Osteocyte (in vitro differentiated cells): ENCODE measurements around the gene PCGF3. TPM values are rescaled to one million over a fixed set of nuclear protein-coding genes. Genes with fewer than 3 reads are reported as not detected.

ENCODE experiments used
- DNase-seq: peaks from one replicate; pipeline ENCODE4 v3.0.0; 2021; ENCODE audit warnings: mixed read lengths; ENCODE audit not compliant: unreplicated experiment; ENCODE audit errors: extremely low spot score
- H3K27ac Mint-ChIP-seq: one replicate; pipeline ENCODE4 v1.8.0; 2021; ENCODE audit warnings: mild to moderate bottlenecking, mixed read lengths; ENCODE audit not compliant: unreplicated experiment
- H3K27me3 Mint-ChIP-seq: one replicate; pipeline ENCODE4 v1.8.0; 2021; ENCODE audit warnings: mixed read lengths; ENCODE audit not compliant: unreplicated experiment
- H3K36me3 Mint-ChIP-seq: one replicate; pipeline ENCODE4 v1.8.0; 2021; ENCODE audit warnings: mixed read lengths; ENCODE audit not compliant: unreplicated experiment
- H3K4me1 Mint-ChIP-seq: one replicate; pipeline ENCODE4 v1.8.0; 2021; ENCODE audit warnings: mixed read lengths; ENCODE audit not compliant: unreplicated experiment
- H3K4me3 Mint-ChIP-seq: one replicate; pipeline ENCODE4 v1.8.0; 2021; ENCODE audit warnings: mild to moderate bottlenecking, moderate library complexity, mixed read lengths; ENCODE audit not compliant: unreplicated experiment
- H3K9me3 Mint-ChIP-seq: one replicate; pipeline ENCODE4 v1.8.0; 2021; ENCODE audit warnings: mixed read lengths; ENCODE audit not compliant: unreplicated experiment
- CTCF ChIP-seq: fragments of 200-600 bp; sonication (generic); IDR thresholded peaks from 2 replicates; pipeline ENCODE4 v1.5.0; 2021; ENCODE audit warnings: antibody characterized with exemption, mild to moderate bottlenecking, moderate library complexity
- total RNA-seq: library from RNA; stranded (reverse); gene quantifications from 2 replicates; pipeline ENCODE4 v1.2.1, GENCODE V29; 2021

PCGF3 gene
- total RNA-seq, 1 donor from 2014 or later: 70.0 TPM

GRCh38 chr4:763922-764321, 58.3 kb downstream of the PCGF3 start:
- H3K4me3 Mint-ChIP-seq: no peak overlapping the region
- no peak for DNase-seq
- no peak overlapping the region for H3K27ac Mint-ChIP-seq
- TF ChIP-seq CTCF: no peak
- no peaks in the 10 kb centered on the region for H3K9me3 Mint-ChIP-seq
- peaks cover 8% of the 10 kb centered on the region for H3K4me1 Mint-ChIP-seq
- H3K27me3 Mint-ChIP-seq: no peaks in the 10 kb centered on the region
- peaks cover 59% of the 10 kb centered on the region for H3K36me3 Mint-ChIP-seq

GRCh38 chr4:764405-765169, 59.0 kb downstream of the PCGF3 start:
- H3K36me3 Mint-ChIP-seq: peaks cover 63% of the 10 kb centered on the region
- no peaks in the 10 kb centered on the region for H3K27me3 Mint-ChIP-seq
- H3K4me1 Mint-ChIP-seq: peaks cover 8% of the 10 kb centered on the region
- DNase-seq: no peak
- H3K4me3 Mint-ChIP-seq: no peak overlapping the region
- no peaks in the 10 kb centered on the region for H3K9me3 Mint-ChIP-seq
- TF ChIP-seq CTCF: no peak
- peak overlapping the region; percentile 34 for H3K27ac Mint-ChIP-seq

GRCh38 chr4:766152-766515, 60.5 kb downstream of the PCGF3 start:
- no peak for DNase-seq
- H3K9me3 Mint-ChIP-seq: no peaks in the 10 kb centered on the region
- no peak overlapping the region for H3K4me3 Mint-ChIP-seq
- no peaks in the 10 kb centered on the region for H3K27me3 Mint-ChIP-seq
- H3K27ac Mint-ChIP-seq: peak overlapping the region; percentile 67
- TF ChIP-seq CTCF: no peak
- peaks cover 51% of the 10 kb centered on the region for H3K36me3 Mint-ChIP-seq
- H3K4me1 Mint-ChIP-seq: peaks cover 12% of the 10 kb centered on the region

- no peak for TF ChIP-seq CTCF
- no peaks in the 10 kb centered on the region for H3K27me3 Mint-ChIP-seq
- no peak overlapping the region for H3K4me3 Mint-ChIP-seq
- DNase-seq: no peak
- H3K36me3 Mint-ChIP-seq: peaks cover 47% of the 10 kb centered on the region
- H3K9me3 Mint-ChIP-seq: no peaks in the 10 kb centered on the region
- H3K4me1 Mint-ChIP-seq: peaks cover 12% of the 10 kb centered on the region
- peak overlapping the region; percentile 67 for H3K27ac Mint-ChIP-seq
These were observed 61.1 kb downstream of the PCGF3 start for GRCh38 chr4:766559-767283.

- no peak for DNase-seq
- no peak for TF ChIP-seq CTCF
- Mint-ChIP-seq H3K4me1 (peaks cover 19% of the 10 kb centered on the region), H3K36me3 (peaks cover 41% of the 10 kb centered on the region), H3K27me3 (no peaks in the 10 kb centered on the region), H3K4me3 (no peak overlapping the region), H3K27ac (no peak overlapping the region), H3K9me3 (no peaks in the 10 kb centered on the region)
These were observed 62.4 kb downstream of the PCGF3 start for GRCh38 chr4:768076-768475.
